RWPE2 (cell line): ENCODE data around the gene DLG2.

Experiments used
- ATAC-seq: fragments of 200-7000 bp; cut with Tn5 transposase; 3 replicates; pipeline ENCODE4 v1.9.1; 2021; ENCODE audit warnings: low read depth
- DNase-seq: peaks from one replicate; pipeline ENCODE4 v3.0.0-alpha.2; 2020; ENCODE audit warnings: low spot score
- H3K27ac ChIP-seq: fragments of 450-650 bp; 2 replicates; pipeline ENCODE4 v1.5.1; 2017; ENCODE audit warnings: mild to moderate bottlenecking; ENCODE audit not compliant: poor library complexity, severe bottlenecking
- H3K27me3 ChIP-seq: fragments of 250-450 bp; sonication (Bioruptor Pico); 2 replicates; pipeline ENCODE4 v1.5.1; 2021; ENCODE audit warnings: mild to moderate bottlenecking, moderate library complexity; ENCODE audit not compliant: insufficient read depth, poor library complexity, severe bottlenecking
- H3K36me3 ChIP-seq: fragments of 250-450 bp; sonication (Bioruptor Pico); 2 replicates; pipeline ENCODE4 v1.5.1; 2020; ENCODE audit warnings: low read depth, mild to moderate bottlenecking, moderate library complexity
- H3K4me1 ChIP-seq: fragments of 250-450 bp; sonication (Bioruptor Pico); 2 replicates; pipeline ENCODE4 v1.5.1; 2021; ENCODE audit warnings: mild to moderate bottlenecking, moderate library complexity; ENCODE audit not compliant: insufficient read depth, poor library complexity, severe bottlenecking
- H3K4me3 ChIP-seq: fragments of 250-450 bp; sonication (Bioruptor Pico); 2 replicates; pipeline ENCODE4 v1.5.1; 2021; ENCODE audit warnings: mild to moderate bottlenecking, moderate library complexity; ENCODE audit not compliant: severe bottlenecking
- H3K9me3 ChIP-seq: fragments of 250-450 bp; sonication (Bioruptor Pico); 2 replicates; pipeline ENCODE4 v1.5.1; 2021; ENCODE audit warnings: mild to moderate bottlenecking, moderate library complexity; ENCODE audit not compliant: severe bottlenecking
- CTCF ChIP-seq: fragments of 450-650 bp; IDR thresholded peaks from one replicate; pipeline ENCODE4 v1.5.1; 2017; ENCODE audit warnings: mild to moderate bottlenecking, moderate library complexity; ENCODE audit not compliant: poor library complexity, severe bottlenecking

The DLG2 gene

GRCh38 chr11:83569134-83569805 is 2057.9 kb downstream of the DLG2 start:
- ATAC-seq (no peak), DNase-seq (no peak)
- Histone ChIP-seq H3K4me3 (no peak overlapping the region), H3K27me3 (no peaks in the 10 kb centered on the region), H3K36me3 (no peaks in the 10 kb centered on the region), H3K27ac (no peak overlapping the region), H3K9me3 (no peaks in the 10 kb centered on the region), H3K4me1 (peaks cover 13% of the 10 kb centered on the region)
- TF ChIP-seq CTCF, result no peak

- H3K27ac ChIP-seq, result no peak overlapping the region
- no peaks in the 10 kb centered on the region for H3K9me3 ChIP-seq
- no peaks in the 10 kb centered on the region for H3K27me3 ChIP-seq
- no peak for DNase-seq
- ATAC-seq, result no peak
- no peak overlapping the region for H3K4me3 ChIP-seq
- no peaks in the 10 kb centered on the region for H3K36me3 ChIP-seq
- TF ChIP-seq CTCF, result no peak
- H3K4me1 ChIP-seq, result peaks cover 11% of the 10 kb centered on the region
Measured at GRCh38 chr11:83568516-83568915, 2058.6 kb downstream of the DLG2 start.

- no peak overlapping the region for H3K4me3 ChIP-seq
- peaks cover 3% of the 10 kb centered on the region for H3K4me1 ChIP-seq
- TF ChIP-seq CTCF, result no peak
- DNase-seq (no peak), ATAC-seq (peak; percentile 64; the same call in 2 of the 3 replicates)
- H3K27me3 ChIP-seq, result no peaks in the 10 kb centered on the region
- no peak overlapping the region for H3K27ac ChIP-seq
- no peaks in the 10 kb centered on the region for H3K36me3 ChIP-seq
- H3K9me3 ChIP-seq, result no peaks in the 10 kb centered on the region
Measured at GRCh38 chr11:83566950-83567349, 2060.2 kb downstream of the DLG2 start.

- Histone ChIP-seq H3K36me3 (no peaks in the 10 kb centered on the region), H3K4me1 (no peaks in the 10 kb centered on the region), H3K27ac (no peak overlapping the region), H3K27me3 (no peaks in the 10 kb centered on the region), H3K9me3 (no peaks in the 10 kb centered on the region), H3K4me3 (no peak overlapping the region)
- TF ChIP-seq CTCF, result no peak
- DNase-seq, result no peak
- ATAC-seq, result no peak
Measured at GRCh38 chr11:83564870-83565269, 2062.3 kb downstream of the DLG2 start.

- no peak for ATAC-seq
- TF ChIP-seq CTCF, result no peak
- Histone ChIP-seq H3K9me3 (no peaks in the 10 kb centered on the region), H3K4me3 (no peak overlapping the region), H3K4me1 (no peaks in the 10 kb centered on the region), H3K36me3 (no peaks in the 10 kb centered on the region), H3K27ac (no peak overlapping the region), H3K27me3 (no peaks in the 10 kb centered on the region)
- no peak for DNase-seq
Measured at GRCh38 chr11:83558281-83558680, 2068.9 kb downstream of the DLG2 start.
